Measurements from ENCODE around the gene WDPCP. TPM values are rescaled to one million over a fixed set of nuclear protein-coding genes. Genes with fewer than 3 reads are reported as not detected.
"Not testable (repeated sequence)": the region's sequence is repeated elsewhere in the genome, so short reads cannot be mapped to it uniquely, and the experiment has no call there.

Gene WDPCP
- total and polyA plus RNA-seq, 2 donors (not counting 1 experiment from before 2014, with no cell fraction given) = 5.6 to 22.8 TPM

GRCh38 chr2:63364866-63365265, 223.4 kb downstream of the WDPCP start:
- no peak for ATAC-seq (ENCODE audit: low read depth)
- no peak for DNase-seq
- no peaks in the 10 kb centered on the region for H4K20me1 ChIP-seq (ENCODE audit: control insufficient read depth, insufficient read depth, low read length, poor library complexity, severe bottlenecking)
- intact Hi-C loops (cut with micrococcal nuclease) = no loop called here
- no peak for TF ChIP-seq CTCF (IDR thresholded peaks at IDR 0.05)
- no peak for TF ChIP-seq EZH2 (IDR thresholded peaks at IDR 0.05; ENCODE audit: borderline replicate concordance, insufficient read depth, low read depth, low read length, poor library complexity, severe bottlenecking)
- CTCF ChIA-PET = no interaction called here
- H3K27ac ChIP-seq (ENCODE audit: low read length in 2 of 2) = no peak overlapping the region
- H3K9ac ChIP-seq (ENCODE audit: low read length) = no peak overlapping the region
- no peaks in the 10 kb centered on the region for H3K27me3 Mint-ChIP-seq
- H3K27me3 ChIP-seq (replicated peaks in 1 of 4; ENCODE audit: control extremely low read depth in 1 of 4, control insufficient read depth in 3 of 4, insufficient read depth in 4 of 4, low read length in 3 of 4) = no peaks in the 10 kb centered on the region
- H2AFZ ChIP-seq (ENCODE audit: insufficient read depth, low read depth, low read length, poor library complexity, severe bottlenecking) = no peak overlapping the region
- H3K4me1 Mint-ChIP-seq = no peaks in the 10 kb centered on the region
- H3K27ac Mint-ChIP-seq = no peak overlapping the region
- H3K9me3 Mint-ChIP-seq (ENCODE audit: insufficient read depth) = no peaks in the 10 kb centered on the region
- POLR2A ChIA-PET = no interaction called here
- H3K9me3 ChIP-seq (ENCODE audit: control extremely low read depth in 1 of 3, control insufficient read depth in 2 of 3, insufficient read depth in 1 of 3, low read length in 2 of 3) = peaks cover 0 to 1% (median 0%) of the 10 kb centered on the region in 3 donors
- H3K4me3 ChIP-seq (ENCODE audit: control extremely low read depth in 1 of 5, extremely low read depth in 1 of 5, insufficient read depth in 1 of 5, low read depth in 2 of 5, low read length in 4 of 5) = no peak overlapping the region
- WGBS (ENCODE audit: insufficient coverage) = no CpG with 5 or more reads among the region's 1 CpG
- H3K4me2 ChIP-seq (replicated peaks; ENCODE audit: low read depth, low read length, poor library complexity, severe bottlenecking) = no peak overlapping the region
- no peak overlapping the region for H3K4me3 Mint-ChIP-seq
- H3K36me3 ChIP-seq (replicated peaks in 1 of 2; ENCODE audit: control extremely low read depth in 1 of 2, control insufficient read depth in 1 of 2, extremely low read depth in 1 of 2, insufficient read depth in 2 of 2, low read length in 1 of 2) = peaks cover 2% of the 10 kb centered on the region in 2 experiments
- H3K4me1 ChIP-seq (ENCODE audit: control insufficient read depth in 2 of 2, insufficient read depth in 2 of 2, low read length in 2 of 2) = no peaks in the 10 kb centered on the region
- no peaks in the 10 kb centered on the region for H3K79me2 ChIP-seq (ENCODE audit: control insufficient read depth, insufficient read depth, low read length)

- H3K4me1 Mint-ChIP-seq; H3K4me1 ChIP-seq (ENCODE audit: control insufficient read depth in 2 of 2, insufficient read depth in 2 of 2, low read length in 2 of 2); H3K9ac ChIP-seq (ENCODE audit: low read length); H3K36me3 ChIP-seq (replicated peaks in 1 of 2; ENCODE audit: control extremely low read depth in 1 of 2, control insufficient read depth in 1 of 2, extremely low read depth in 1 of 2, insufficient read depth in 2 of 2, low read length in 1 of 2); POLR2A ChIA-PET; H2AFZ ChIP-seq (ENCODE audit: insufficient read depth, low read depth, low read length, poor library complexity, severe bottlenecking); H4K20me1 ChIP-seq (ENCODE audit: control insufficient read depth, insufficient read depth, low read length, poor library complexity, severe bottlenecking); H3K4me3 ChIP-seq (ENCODE audit: control extremely low read depth in 1 of 5, extremely low read depth in 1 of 5, insufficient read depth in 1 of 5, low read depth in 2 of 5, low read length in 4 of 5); ATAC-seq (ENCODE audit: low read depth); H3K27ac ChIP-seq (ENCODE audit: low read length in 2 of 2); H3K79me2 ChIP-seq (ENCODE audit: control insufficient read depth, insufficient read depth, low read length); H3K27ac Mint-ChIP-seq; CTCF ChIA-PET; H3K27me3 ChIP-seq (replicated peaks in 1 of 4; ENCODE audit: control extremely low read depth in 1 of 4, control insufficient read depth in 3 of 4, insufficient read depth in 4 of 4, low read length in 3 of 4); H3K4me3 Mint-ChIP-seq; intact Hi-C loops (cut with micrococcal nuclease); H3K4me2 ChIP-seq (replicated peaks; ENCODE audit: low read depth, low read length, poor library complexity, severe bottlenecking); H3K27me3 Mint-ChIP-seq; DNase-seq: not testable (repeated sequence)
- WGBS (ENCODE audit: insufficient coverage) = no CpG with 5 or more reads among the region's 1 CpG
- peaks cover 1 to 15% (median 4%) of the 10 kb centered on the region in 3 donors for H3K9me3 ChIP-seq (ENCODE audit: control extremely low read depth in 1 of 3, control insufficient read depth in 2 of 3, insufficient read depth in 1 of 3, low read length in 2 of 3)
- H3K9me3 Mint-ChIP-seq (ENCODE audit: insufficient read depth) = peaks cover 16% of the 10 kb centered on the region
Observed at GRCh38 chr2:63357722-63358121, 230.6 kb downstream of the WDPCP start.

Measured in B cell (primary cell).